ENCODE results near the gene PCNA. TPM values are rescaled to one million over a fixed set of nuclear protein-coding genes. Genes with fewer than 3 reads are reported as not detected.
"Not testable (repeated sequence)": the region's sequence is repeated elsewhere in the genome, so short reads cannot be mapped to it uniquely, and the experiment has no call there.

Gene PCNA
- total and polyA plus RNA-seq, 8 donors, result 10.9 to 27.4 (median 16.8) TPM

- Histone ChIP-seq H3K27ac (no peak overlapping the region), H3K4me1 (peaks cover 0 to 10% (median 6%) of the 10 kb centered on the region in 3 donors), H3K27me3 (no peaks in the 10 kb centered on the region), H3K4me3 (no peak overlapping the region), H3K36me3 (peaks cover 0 to 24% (median 24%) of the 10 kb centered on the region in 3 donors), H3K9me3 (no peaks in the 10 kb centered on the region)
- TF ChIP-seq CTCF (IDR thresholded peaks at IDR 0.05), result no peak
- WGBS, 2 donors, result 76 to 79% methylated on average over 5 of the region's 5 CpGs
- intact Hi-C loops (cut with DNase I), result no loop called here
- ATAC-seq (no peak), DNase-seq (no peak), FAIRE-seq (no peak)
Measured at GRCh38 chr20:5109276-5109675, 10.5 kb downstream of the PCNA start.

- peaks cover 0 to 44% (median 27%) of the 10 kb centered on the region in 3 donors for H3K36me3 ChIP-seq
- H3K4me1 ChIP-seq, result no peaks in the 10 kb centered on the region
- H3K27ac ChIP-seq, result no peak overlapping the region
- intact Hi-C loops (cut with DNase I), result no loop called here
- 97 to 99% methylated on average over 2 of the region's 2 CpGs for WGBS, 2 donors
- ATAC-seq (no peak), FAIRE-seq (no peak), DNase-seq (no peak)
- TF ChIP-seq CTCF (IDR thresholded peaks at IDR 0.05), result no peak
- no peak overlapping the region for H3K4me3 ChIP-seq
- no peaks in the 10 kb centered on the region for H3K9me3 ChIP-seq
- H3K27me3 ChIP-seq, result no peaks in the 10 kb centered on the region
Measured at GRCh38 chr20:5104479-5104878, 15.3 kb downstream of the PCNA start.

- Histone ChIP-seq H3K27ac (no peak overlapping the region), H3K4me1 (no peaks in the 10 kb centered on the region), H3K36me3 (peaks cover 0 to 31% (median 17%) of the 10 kb centered on the region in 3 donors), H3K9me3 (no peaks in the 10 kb centered on the region), H3K4me3 (no peak overlapping the region), H3K27me3 (no peaks in the 10 kb centered on the region)
- intact Hi-C loops (cut with DNase I), result no loop called here
- ATAC-seq (peak; percentile 82 to 98 (median 92)), DNase-seq (peak; percentile 39 to 90 (median 73)), FAIRE-seq (peak; percentile 70)
- WGBS, 2 donors, result 11 to 13% methylated on average over 9 of the region's 9 CpGs
- TF ChIP-seq CTCF (IDR thresholded peaks at IDR 0.05), result peak; percentile 79 to 91 (median 83)
Measured at GRCh38 chr20:5100684-5101347, 18.9 kb downstream of the PCNA start.

GRCh38 chr20:5099909-5100308, 19.8 kb downstream of the PCNA start:
- not testable (repeated sequence) for DNase-seq, H3K9me3 ChIP-seq, H3K27ac ChIP-seq, H3K27me3 ChIP-seq, H3K4me3 ChIP-seq, ATAC-seq, FAIRE-seq, H3K4me1 ChIP-seq
- WGBS, 2 donors, result 84 to 85% methylated on average over 3 of the region's 3 CpGs
- intact Hi-C loops (cut with DNase I), result loop anchor here in 1 of 3 donors (5.0 kb wide), 1 partner anchor 348 kb away; no protein-coding TSS in a partner anchor
- peaks cover 0 to 27% (median 9%) of the 10 kb centered on the region in 3 donors for H3K36me3 ChIP-seq

GRCh38 chr20:5099009-5099408, 20.7 kb downstream of the PCNA start:
- not testable (repeated sequence) for H3K9me3 ChIP-seq, H3K4me3 ChIP-seq, H3K4me1 ChIP-seq, FAIRE-seq, H3K27me3 ChIP-seq, ATAC-seq, DNase-seq, H3K27ac ChIP-seq
- intact Hi-C loops (cut with DNase I), result loop anchor here in 1 of 3 donors (5.0 kb wide), 1 partner anchor 347 kb away; no protein-coding TSS in a partner anchor
- 72 to 79% methylated on average over 1 of the region's 1 CpG for WGBS, 2 donors
- H3K36me3 ChIP-seq, result peaks cover 0 to 18% (median 3%) of the 10 kb centered on the region in 3 donors

- intact Hi-C loops (cut with DNase I), result loop anchor here in 1 of 3 donors (5.0 kb wide), 1 partner anchor 344 kb away; no protein-coding TSS in a partner anchor
- no peak for FAIRE-seq
Measured at GRCh38 chr20:5096463-5096862, 23.3 kb downstream of the PCNA start.

More at GRCh38 chr20:5096463-5096862, 23.3 kb downstream of the PCNA start:
- Histone ChIP-seq H3K27ac (no peak overlapping the region), H3K9me3 (no peaks in the 10 kb centered on the region), H3K27me3 (no peaks in the 10 kb centered on the region), H3K4me3 (no peak overlapping the region), H3K36me3 (peaks cover 0 to 9% (median 0%) of the 10 kb centered on the region in 3 donors), H3K4me1 (no peaks in the 10 kb centered on the region)
- ATAC-seq (no peak), DNase-seq (no peak)
- 84 to 90% methylated on average over 2 of the region's 2 CpGs for WGBS, 2 donors
- no peak for TF ChIP-seq CTCF (IDR thresholded peaks at IDR 0.05)
